Camera-type eye (tissue), 1 donor: ENCODE measurements around the gene PRMT2. TPM values are rescaled to one million over a fixed set of nuclear protein-coding genes. Genes with fewer than 3 reads are reported as not detected.

Source experiments
- total RNA-seq: library from RNA; depleted of rRNA; stranded (reverse); fragments of >200 nt; gene quantifications from one replicate; pipeline ENCODE4 v1.2.3, GENCODE V29; 2014

PRMT2 gene
- total RNA-seq, result 179 TPM

GRCh38 chr21:46635324-46636180 is at the start of gene PRMT2:
Gene PRMT2 (plus strand): TSS chr21:46635674. CDS start chr21:46636952, 1,278 bp downstream.

GRCh38 chr21:46604975-46605766 is 30.3 kb upstream of the PRMT2 start, which contains the start of gene S100B:
Gene S100B (minus strand): TSS chr21:46605082. CDS start chr21:46602415, 2,667 bp downstream.

Other genes with a start within 250 kb of the PRMT2 start
- gene DIP2A, start 176.8 kb upstream of the PRMT2 start, total RNA-seq, result 69.5 TPM
- 67.8 TPM for gene S100B, start 30.6 kb upstream of the PRMT2 start, total RNA-seq